Endodermal cell (in vitro differentiated cells): ENCODE results near the gene CSNK1E. TPM values are rescaled to one million over a fixed set of nuclear protein-coding genes. Genes with fewer than 3 reads are reported as not detected.

Experiments
- DNase-seq: peaks from one replicate; pipeline ENCODE4 v3.0.0-alpha.2; 2017
- H3K27ac ChIP-seq: 2 replicates; pipeline ENCODE4 v1.5.1; 2013; ENCODE audit warnings: mild to moderate bottlenecking, low read depth, low read length, moderate library complexity
- H3K27me3 ChIP-seq: 2 replicates; pipeline ENCODE4 v1.6.1; 2013; ENCODE audit warnings: mild to moderate bottlenecking, low read length, moderate library complexity; ENCODE audit not compliant: insufficient read depth, control insufficient read depth, poor library complexity, severe bottlenecking
- H3K36me3 ChIP-seq: 2 replicates; pipeline ENCODE4 v1.7.0; 2013; ENCODE audit warnings: mild to moderate bottlenecking, low read length, moderate library complexity; ENCODE audit not compliant: control insufficient read depth, insufficient read depth
- H3K4me1 ChIP-seq: one replicate; pipeline ENCODE4 v1.7.0; 2013; ENCODE audit warnings: low read length; ENCODE audit not compliant: control insufficient read depth, insufficient read depth
- H3K4me3 ChIP-seq: 2 replicates; pipeline ENCODE4 v1.5.1; 2013; ENCODE audit warnings: mild to moderate bottlenecking, low read length, moderate library complexity
- H3K9ac ChIP-seq: 2 replicates; pipeline ENCODE4 v1.6.1; 2013; ENCODE audit warnings: mild to moderate bottlenecking, low read length, moderate library complexity; ENCODE audit not compliant: poor library complexity, severe bottlenecking; ENCODE audit errors: extremely low read depth
- H3K9me3 ChIP-seq: 2 replicates; pipeline ENCODE4 v1.6.1; 2013; ENCODE audit warnings: mild to moderate bottlenecking, low read length, moderate library complexity; ENCODE audit not compliant: control insufficient read depth
- H3K27ac Mint-ChIP-seq: 2 replicates; pipeline ENCODE4 v1.8.0; 2020; ENCODE audit warnings: mixed read lengths
- H3K27me3 Mint-ChIP-seq: 2 replicates; pipeline ENCODE4 v1.8.0; 2021; ENCODE audit warnings: mild to moderate bottlenecking, mixed read lengths; ENCODE audit not compliant: insufficient read depth
- H3K36me3 Mint-ChIP-seq: 2 replicates; pipeline ENCODE4 v1.8.0; 2020; ENCODE audit warnings: low read depth, mixed read lengths
- H3K4me1 Mint-ChIP-seq: 2 replicates; pipeline ENCODE4 v1.8.0; 2020; ENCODE audit warnings: mixed read lengths
- H3K4me3 Mint-ChIP-seq: 2 replicates; pipeline ENCODE4 v1.8.0; 2020; ENCODE audit warnings: mild to moderate bottlenecking, moderate library complexity, mixed read lengths
- H3K9me3 Mint-ChIP-seq: 2 replicates; pipeline ENCODE4 v1.8.0; 2020; ENCODE audit warnings: mild to moderate bottlenecking, mixed read lengths
- WGBS, 2 experiments: methylation state at CpG; one replicate each; pipeline versions ENCODE4 v1.1.5 to v1.1.7; 2013; ENCODE audit warnings: missing lambda C conversion rate in 2 of 2, mixed read lengths in 1 of 2; ENCODE audit not compliant: insufficient coverage in 1 of 2, insufficient read length in 1 of 2; 5-methylcytosine and 5-hydroxymethylcytosine counted together
- total RNA-seq, 2 donors: library from RNA; stranded (reverse); fragmentation: NEBNext Ultra II Directional in 1 of 2; extraction: Animal tissue kit (Norgen Biotek cat#: 25700) in 1 of 2; gene quantifications; 2 replicates in 1 of 2; 3 replicates in 1 of 2; pipeline ENCODE4 v1.2.1, GENCODE V29; 2021
- TF ChIP-seq, protein P1 (sequence below): fragments of 200-600 bp; sonication (generic); conservative IDR thresholded peaks from 2 replicates; pipeline ENCODE4 v1.5.0; 2021; ENCODE audit warnings: antibody characterized with exemption, mild to moderate bottlenecking

The CSNK1E gene
- total RNA-seq, 2 donors from 2014 or later, result 224 to 229 TPM

DNA sequence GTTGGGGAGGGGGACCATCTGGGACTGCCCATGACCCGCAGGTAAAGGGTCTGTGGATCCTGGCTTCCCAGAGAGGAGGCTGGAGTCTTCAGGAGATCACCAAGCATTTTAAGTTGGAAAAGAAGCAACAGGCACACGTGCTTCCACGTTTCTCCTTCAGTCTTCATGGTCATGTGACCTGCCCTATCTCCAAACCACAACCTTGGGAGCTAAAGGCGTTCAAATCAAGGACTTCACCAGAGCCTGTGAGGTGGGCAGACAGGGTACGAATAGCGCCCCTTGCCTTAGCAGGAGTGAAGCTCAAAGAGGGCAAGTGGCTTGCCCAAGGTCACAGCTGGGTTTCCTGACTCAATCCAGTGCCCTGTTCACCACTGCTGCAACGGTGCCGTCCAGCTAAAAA lies 51.1 kb downstream of the CSNK1E start:
- H3K27me3 ChIP-seq, result no peaks in the 10 kb centered on the region
- TF ChIP-seq, protein P1, sequence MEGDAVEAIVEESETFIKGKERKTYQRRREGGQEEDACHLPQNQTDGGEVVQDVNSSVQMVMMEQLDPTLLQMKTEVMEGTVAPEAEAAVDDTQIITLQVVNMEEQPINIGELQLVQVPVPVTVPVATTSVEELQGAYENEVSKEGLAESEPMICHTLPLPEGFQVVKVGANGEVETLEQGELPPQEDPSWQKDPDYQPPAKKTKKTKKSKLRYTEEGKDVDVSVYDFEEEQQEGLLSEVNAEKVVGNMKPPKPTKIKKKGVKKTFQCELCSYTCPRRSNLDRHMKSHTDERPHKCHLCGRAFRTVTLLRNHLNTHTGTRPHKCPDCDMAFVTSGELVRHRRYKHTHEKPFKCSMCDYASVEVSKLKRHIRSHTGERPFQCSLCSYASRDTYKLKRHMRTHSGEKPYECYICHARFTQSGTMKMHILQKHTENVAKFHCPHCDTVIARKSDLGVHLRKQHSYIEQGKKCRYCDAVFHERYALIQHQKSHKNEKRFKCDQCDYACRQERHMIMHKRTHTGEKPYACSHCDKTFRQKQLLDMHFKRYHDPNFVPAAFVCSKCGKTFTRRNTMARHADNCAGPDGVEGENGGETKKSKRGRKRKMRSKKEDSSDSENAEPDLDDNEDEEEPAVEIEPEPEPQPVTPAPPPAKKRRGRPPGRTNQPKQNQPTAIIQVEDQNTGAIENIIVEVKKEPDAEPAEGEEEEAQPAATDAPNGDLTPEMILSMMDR, result no peak
- peaks cover 22% of the 10 kb centered on the region for H3K36me3 ChIP-seq
- Mint-ChIP-seq H3K4me3 (no peak overlapping the region), H3K27me3 (no peaks in the 10 kb centered on the region), H3K4me1 (peaks cover 16% of the 10 kb centered on the region), H3K36me3 (peaks cover 19% of the 10 kb centered on the region), H3K9me3 (no peaks in the 10 kb centered on the region), H3K27ac (peak overlapping the region; percentile 26)
- no peak overlapping the region for H3K4me3 ChIP-seq
- H3K27ac ChIP-seq, result no peak overlapping the region
- 77 to 79% methylated on average over 6 to 8 of the region's 8 CpGs for WGBS, 2 experiments
- DNase-seq, result no peak
- no peaks in the 10 kb centered on the region for H3K9me3 ChIP-seq
- H3K9ac ChIP-seq, result no peak overlapping the region
- no peaks in the 10 kb centered on the region for H3K4me1 ChIP-seq

DNA sequence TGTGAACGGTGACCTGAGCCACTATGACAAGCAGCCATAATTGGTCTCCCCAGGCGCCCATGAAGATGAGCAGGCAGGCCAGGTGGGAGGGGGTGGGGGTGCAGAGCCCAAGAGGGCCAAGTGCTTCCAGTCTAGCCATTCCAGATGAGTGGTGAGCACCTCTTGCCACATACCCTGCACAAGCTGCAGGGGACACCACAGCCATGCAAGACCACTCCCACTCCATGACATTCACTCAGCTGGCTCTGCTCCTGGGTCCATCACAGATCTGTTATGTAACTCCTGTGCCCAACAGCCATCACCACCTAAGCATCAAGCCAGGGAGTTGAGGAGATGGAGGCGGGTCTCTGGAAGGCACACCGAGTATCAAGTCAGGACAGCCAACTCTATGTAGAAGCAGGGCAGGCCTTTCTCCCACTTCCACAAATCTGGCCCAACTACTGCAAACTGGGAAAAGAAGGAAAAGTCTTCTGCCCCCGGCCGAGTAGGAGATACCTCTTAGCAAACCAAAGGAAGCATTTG lies 52.9 kb downstream of the CSNK1E start:
- Histone ChIP-seq H3K9ac (no peak overlapping the region), H3K4me3 (no peak overlapping the region), H3K27ac (no peak overlapping the region), H3K4me1 (no peaks in the 10 kb centered on the region), H3K27me3 (no peaks in the 10 kb centered on the region), H3K9me3 (no peaks in the 10 kb centered on the region), H3K36me3 (peaks cover 22% of the 10 kb centered on the region)
- WGBS, 2 experiments, result 87 to 95% methylated on average over 3 to 6 of the region's 6 CpGs
- Mint-ChIP-seq H3K4me1 (peaks cover 20% of the 10 kb centered on the region), H3K36me3 (peaks cover 19% of the 10 kb centered on the region), H3K27ac (no peak overlapping the region), H3K9me3 (no peaks in the 10 kb centered on the region), H3K27me3 (no peaks in the 10 kb centered on the region), H3K4me3 (no peak overlapping the region)
- TF ChIP-seq, protein P1, result no peak
- DNase-seq, result no peak

DNA sequence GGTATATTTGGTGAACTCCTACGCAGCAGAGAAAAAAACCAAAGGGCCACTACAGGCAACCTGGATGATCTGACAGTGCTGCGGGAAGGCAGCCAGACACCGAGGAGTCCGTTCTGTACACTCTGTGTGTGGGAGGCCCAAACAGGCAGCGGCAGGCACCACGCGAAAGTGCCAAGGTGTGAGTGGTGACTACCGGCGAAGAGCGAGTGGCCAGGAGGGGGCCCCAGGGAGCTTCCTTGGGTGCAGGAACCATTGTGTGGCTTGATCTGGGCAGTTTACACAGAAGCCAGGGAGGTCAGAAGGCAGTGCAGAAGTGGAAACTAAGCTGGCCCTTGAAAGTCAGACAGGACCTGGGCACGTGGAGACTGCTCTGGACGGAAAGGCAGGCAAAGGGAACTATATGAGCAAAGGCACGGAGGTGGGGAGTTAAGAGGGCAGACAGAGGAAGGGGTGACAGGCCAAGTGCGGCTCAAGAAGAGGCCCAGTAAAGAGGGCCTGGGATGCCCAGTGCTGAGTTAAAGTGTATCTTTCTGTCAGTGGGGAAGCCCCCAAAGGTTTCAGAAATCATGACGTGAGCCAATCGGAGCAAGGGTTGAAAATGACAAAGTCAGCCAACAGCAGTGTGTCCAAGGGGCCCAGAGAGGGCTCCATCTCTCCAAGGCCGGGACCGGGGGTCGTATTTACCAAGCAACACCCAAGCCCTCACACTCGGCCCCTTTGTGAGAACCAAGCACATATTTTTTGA lies 55.0 kb downstream of the CSNK1E start:
- Mint-ChIP-seq H3K36me3 (peaks cover 15% of the 10 kb centered on the region), H3K4me1 (peaks cover 28% of the 10 kb centered on the region), H3K4me3 (no peak overlapping the region), H3K27ac (peak overlapping the region; percentile 40), H3K9me3 (no peaks in the 10 kb centered on the region), H3K27me3 (no peaks in the 10 kb centered on the region)
- TF ChIP-seq, protein P1, result peak; percentile 89
- Histone ChIP-seq H3K9me3 (no peaks in the 10 kb centered on the region), H3K36me3 (peaks cover 16% of the 10 kb centered on the region), H3K4me3 (no peak overlapping the region), H3K9ac (no peak overlapping the region), H3K27me3 (no peaks in the 10 kb centered on the region), H3K27ac (no peak overlapping the region), H3K4me1 (peaks cover 3% of the 10 kb centered on the region)
- DNase-seq, result peak; percentile 90
- WGBS, 2 experiments, result 78 to 90% methylated on average over 13 to 20 of the region's 20 CpGs
